K562 (cell line): Measurements from ENCODE around the gene B3GALT4. TPM values are rescaled to one million over a fixed set of nuclear protein-coding genes. Genes with fewer than 3 reads are reported as not detected.
A peak's percentile ranks its signal among the peaks of the same experiment; 100 is the strongest.

Experiments used
- BMI1 ChIP-seq: fragments of 150-350 bp; IDR thresholded peaks from 2 replicates; pipeline ENCODE4 v1.6.1; 2014; ENCODE audit warnings: low read length
- CBX5 ChIP-seq: IDR thresholded peaks from 2 replicates; pipeline ENCODE4 v1.6.1; 2014; ENCODE audit warnings: low read depth, borderline replicate concordance
- EHMT2 ChIP-seq: fragments of 450-650 bp; IDR thresholded peaks from 2 replicates; pipeline ENCODE4 v1.6.1; 2018; ENCODE audit warnings: antibody characterized with exemption
- HDAC8 ChIP-seq: fragments of 450-650 bp; IDR thresholded peaks from 2 replicates; pipeline ENCODE4 v1.6.1; 2016; ENCODE audit warnings: mild to moderate bottlenecking, missing genetic modification characterization, moderate library complexity, missing compliant biosample characterization
- IRF2 ChIP-seq: sonication (generic); formaldehyde crosslinking; IDR thresholded peaks from 2 replicates; pipeline ENCODE4 v1.8.1; 2022; ENCODE audit warnings: mild to moderate bottlenecking, missing genetic modification reagents
- MAFG ChIP-seq: fragments of 450-650 bp; conservative IDR thresholded peaks from 2 replicates; pipeline ENCODE4 v1.6.1; 2016; ENCODE audit warnings: missing genetic modification characterization, missing compliant biosample characterization
- MAZ ChIP-seq, 2 experiments: fragments of 450-650 bp in 1 of 2; sonication (generic) in 1 of 2; formaldehyde crosslinking; IDR thresholded peaks in 1 of 2; conservative IDR thresholded peaks in 1 of 2; 2 replicates each; pipeline versions ENCODE4 v1.4.0 to v1.5.0; 2020; ENCODE audit warnings: mild to moderate bottlenecking in 1 of 2, missing genetic modification reagents in 1 of 2
- MEIS2 ChIP-seq: fragments of 450-650 bp; IDR thresholded peaks from 2 replicates; pipeline ENCODE4 v1.6.1; 2014; ENCODE audit warnings: mild to moderate bottlenecking; ENCODE audit not compliant: partially characterized antibody
- MIER1 ChIP-seq: fragments of 450-650 bp; IDR thresholded peaks from 2 replicates; pipeline ENCODE4 v1.6.1; 2016; ENCODE audit warnings: antibody characterized with exemption, mild to moderate bottlenecking, low read depth
- POLR2G ChIP-seq: fragments of 200-400 bp; formaldehyde crosslinking; IDR thresholded peaks from 2 replicates; pipeline ENCODE4 v1.6.1; 2017; ENCODE audit warnings: low read depth, mild to moderate bottlenecking, antibody characterized with exemption, low read length, moderate library complexity
- SIN3A ChIP-seq, 2 experiments: fragments of 150-350 bp in 1 of 2; IDR thresholded peaks; 2 replicates each; pipeline ENCODE4 v1.6.1; 2011 to 2016; ENCODE audit warnings: borderline replicate concordance in 2 of 2, low read depth in 2 of 2, low read length in 2 of 2, mild to moderate bottlenecking in 2 of 2, moderate library complexity in 2 of 2; ENCODE audit not compliant: control insufficient read depth in 1 of 2
- SMAD3 ChIP-seq: fragments of 450-650 bp; formaldehyde crosslinking; conservative IDR thresholded peaks from 2 replicates; pipeline ENCODE4 v1.4.0; 2020; ENCODE audit warnings: mild to moderate bottlenecking
- SMARCA4 ChIP-seq: fragments of 450-650 bp; IDR thresholded peaks from 2 replicates; pipeline ENCODE4 v1.6.1; 2016
- THRAP3 ChIP-seq: fragments of 450-650 bp; IDR thresholded peaks from 2 replicates; pipeline ENCODE4 v1.6.1; 2016; ENCODE audit warnings: mild to moderate bottlenecking, inconsistent platforms, borderline replicate concordance
- ZNF507 ChIP-seq: conservative IDR thresholded peaks from 2 replicates; pipeline ENCODE4 v1.6.1; 2017; ENCODE audit warnings: missing genetic modification characterization, missing compliant biosample characterization
- polyA plus RNA-seq, 8 experiments: library from polyadenylated mRNA; depleted of rRNA in 4 of 8; stranded (reverse) in 5 of 8; unstranded in 3 of 8; fragments of >200 nt; fragmentation: Nextera tagmentation in 2 of 8; fragmentation: Illumina TruSeq in 1 of 8; extraction: Ambion mirVana in 2 of 8; extraction: Trizol in 1 of 8; gene quantifications; 2 replicates each; pipeline versions ENCODE4 v1.2.1 to v1.2.3, GENCODE V29; 2011 to 2014; ENCODE audit warnings: inconsistent platforms in 1 of 8, missing spikeins in 1 of 8
- total RNA-seq, 7 experiments: library from RNA; depleted of rRNA in 6 of 7; stranded (reverse); fragments of >200 nt in 6 of 7; fragmentation: Illumina TruSeq in 2 of 7; extraction: Trizol in 2 of 7; gene quantifications; 2 replicates each; pipeline versions ENCODE4 v1.2.1 to v1.2.3, GENCODE V29; 2011 to 2021; ENCODE audit warnings: low replicate concordance in 1 of 7
- TF ChIP-seq, protein P1 (sequence below), 2 experiments: fragments of 450-650 bp; IDR thresholded peaks; 2 replicates each; pipeline ENCODE4 v1.6.1; 2018; ENCODE audit warnings: mild to moderate bottlenecking in 2 of 2, low read depth in 1 of 2; ENCODE audit not compliant: partially characterized antibody in 2 of 2
- TF ChIP-seq, protein P2 (sequence below): IDR thresholded peaks from 2 replicates; pipeline ENCODE4 v1.6.1; 2012; ENCODE audit warnings: low read depth, low read length, improper control_type of control experiment, borderline replicate concordance
- TF ChIP-seq, protein P3 (sequence below): fragments of 450-650 bp; formaldehyde crosslinking; IDR thresholded peaks from 2 replicates; pipeline ENCODE4 v1.4.0; 2020; ENCODE audit warnings: mild to moderate bottlenecking, moderate library complexity
- TF ChIP-seq, protein P4 (sequence below): sonication (generic); formaldehyde crosslinking; IDR thresholded peaks from 2 replicates; pipeline ENCODE4 v1.8.1; 2023; ENCODE audit warnings: mild to moderate bottlenecking, missing genetic modification reagents

Gene B3GALT4
- total and polyA plus RNA-seq, 9 of the 15 experiments (the other 6 are each of a cell fraction or from before 2014, with no cell fraction given): 0.11 to 1.3 (median 0.53) TPM; not detected in 1

DNA sequence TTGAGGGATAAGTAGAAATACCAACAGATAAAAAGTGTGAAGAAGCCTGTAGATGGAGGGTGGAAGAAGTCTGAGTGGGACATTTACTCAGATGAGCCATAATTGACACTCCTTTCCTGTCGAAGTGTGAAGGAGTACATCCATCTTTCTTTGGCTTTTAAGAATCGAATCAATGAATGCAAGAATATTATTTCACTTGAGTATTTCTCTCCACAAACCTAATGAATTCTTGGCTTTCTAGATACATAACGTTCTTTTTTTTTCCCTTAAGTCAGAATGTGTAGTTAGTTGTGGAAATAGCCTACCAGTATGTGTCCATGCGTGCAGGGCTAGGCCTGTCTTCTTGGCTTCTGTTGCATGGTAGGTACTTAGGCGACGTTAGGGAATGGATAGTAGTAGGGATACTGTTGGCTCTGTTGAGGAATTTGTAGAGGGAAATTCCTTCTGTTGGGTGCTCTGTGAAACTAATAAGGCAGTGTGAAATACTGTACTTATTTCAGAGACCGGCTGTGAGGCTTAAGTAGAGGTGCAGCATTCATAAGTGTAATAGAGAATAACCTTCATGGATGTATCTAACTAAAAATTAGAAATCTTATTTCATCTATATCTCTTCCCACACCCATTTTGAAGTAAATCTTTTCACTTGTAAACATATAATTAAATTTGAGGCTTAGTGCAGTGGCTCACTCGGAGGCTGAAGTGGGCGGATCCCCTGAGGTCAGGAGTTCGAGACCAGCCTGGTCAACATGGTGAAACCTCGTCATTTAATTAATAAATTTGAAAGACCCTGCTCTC is 3.6 kb upstream of the B3GALT4 start (continued):
- TF ChIP-seq, protein P1, sequence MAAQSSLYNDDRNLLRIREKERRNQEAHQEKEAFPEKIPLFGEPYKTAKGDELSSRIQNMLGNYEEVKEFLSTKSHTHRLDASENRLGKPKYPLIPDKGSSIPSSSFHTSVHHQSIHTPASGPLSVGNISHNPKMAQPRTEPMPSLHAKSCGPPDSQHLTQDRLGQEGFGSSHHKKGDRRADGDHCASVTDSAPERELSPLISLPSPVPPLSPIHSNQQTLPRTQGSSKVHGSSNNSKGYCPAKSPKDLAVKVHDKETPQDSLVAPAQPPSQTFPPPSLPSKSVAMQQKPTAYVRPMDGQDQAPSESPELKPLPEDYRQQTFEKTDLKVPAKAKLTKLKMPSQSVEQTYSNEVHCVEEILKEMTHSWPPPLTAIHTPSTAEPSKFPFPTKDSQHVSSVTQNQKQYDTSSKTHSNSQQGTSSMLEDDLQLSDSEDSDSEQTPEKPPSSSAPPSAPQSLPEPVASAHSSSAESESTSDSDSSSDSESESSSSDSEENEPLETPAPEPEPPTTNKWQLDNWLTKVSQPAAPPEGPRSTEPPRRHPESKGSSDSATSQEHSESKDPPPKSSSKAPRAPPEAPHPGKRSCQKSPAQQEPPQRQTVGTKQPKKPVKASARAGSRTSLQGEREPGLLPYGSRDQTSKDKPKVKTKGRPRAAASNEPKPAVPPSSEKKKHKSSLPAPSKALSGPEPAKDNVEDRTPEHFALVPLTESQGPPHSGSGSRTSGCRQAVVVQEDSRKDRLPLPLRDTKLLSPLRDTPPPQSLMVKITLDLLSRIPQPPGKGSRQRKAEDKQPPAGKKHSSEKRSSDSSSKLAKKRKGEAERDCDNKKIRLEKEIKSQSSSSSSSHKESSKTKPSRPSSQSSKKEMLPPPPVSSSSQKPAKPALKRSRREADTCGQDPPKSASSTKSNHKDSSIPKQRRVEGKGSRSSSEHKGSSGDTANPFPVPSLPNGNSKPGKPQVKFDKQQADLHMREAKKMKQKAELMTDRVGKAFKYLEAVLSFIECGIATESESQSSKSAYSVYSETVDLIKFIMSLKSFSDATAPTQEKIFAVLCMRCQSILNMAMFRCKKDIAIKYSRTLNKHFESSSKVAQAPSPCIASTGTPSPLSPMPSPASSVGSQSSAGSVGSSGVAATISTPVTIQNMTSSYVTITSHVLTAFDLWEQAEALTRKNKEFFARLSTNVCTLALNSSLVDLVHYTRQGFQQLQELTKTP (IDR thresholded peaks at IDR 0.05; ENCODE audit: low read depth in 1 of 2, partially characterized antibody in 2 of 2): no peak
- TF ChIP-seq IRF2 (CRISPR knock-in tag): no peak
- TF ChIP-seq SIN3A (IDR thresholded peaks at IDR 0.05; ENCODE audit: borderline replicate concordance in 2 of 2, control insufficient read depth in 1 of 2, low read depth in 2 of 2, low read length in 2 of 2): peak in 1 of 2 experiments; percentile 5; a peak in 1 of 4 replicates
- no peak for TF ChIP-seq MIER1
- no peak for TF ChIP-seq THRAP3
- TF ChIP-seq, protein P2, sequence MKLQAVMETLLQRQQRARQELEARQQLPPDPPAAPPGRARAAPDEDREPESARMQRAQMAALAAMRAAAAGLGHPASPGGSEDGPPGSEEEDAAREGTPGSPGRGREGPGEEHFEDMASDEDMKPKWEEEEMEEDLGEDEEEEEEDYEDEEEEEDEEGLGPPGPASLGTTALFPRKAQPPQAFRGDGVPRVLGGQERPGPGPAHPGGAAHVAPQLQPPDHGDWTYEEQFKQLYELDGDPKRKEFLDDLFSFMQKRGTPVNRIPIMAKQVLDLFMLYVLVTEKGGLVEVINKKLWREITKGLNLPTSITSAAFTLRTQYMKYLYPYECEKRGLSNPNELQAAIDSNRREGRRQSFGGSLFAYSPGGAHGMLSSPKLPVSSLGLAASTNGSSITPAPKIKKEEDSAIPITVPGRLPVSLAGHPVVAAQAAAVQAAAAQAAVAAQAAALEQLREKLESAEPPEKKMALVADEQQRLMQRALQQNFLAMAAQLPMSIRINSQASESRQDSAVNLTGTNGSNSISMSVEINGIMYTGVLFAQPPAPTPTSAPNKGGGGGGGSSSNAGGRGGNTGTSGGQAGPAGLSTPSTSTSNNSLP: no peak
- no peak for TF ChIP-seq CBX5
- peak; percentile 27; the same call in 1 of the 2 replicates for TF ChIP-seq POLR2G
- TF ChIP-seq MAZ (CRISPR knock-in tag; conservative IDR thresholded peaks at IDR 0.05 in 1 of 2, IDR thresholded peaks at IDR 0.05 in 1 of 2): 0 out of 4 replicates have a peak, but pooled peaks of 1 of the 2 experiments have one; percentile 14
- TF ChIP-seq MEIS2: no peak
- no peak for TF ChIP-seq SMAD3 (CRISPR knock-in tag)
- TF ChIP-seq, protein P3, sequence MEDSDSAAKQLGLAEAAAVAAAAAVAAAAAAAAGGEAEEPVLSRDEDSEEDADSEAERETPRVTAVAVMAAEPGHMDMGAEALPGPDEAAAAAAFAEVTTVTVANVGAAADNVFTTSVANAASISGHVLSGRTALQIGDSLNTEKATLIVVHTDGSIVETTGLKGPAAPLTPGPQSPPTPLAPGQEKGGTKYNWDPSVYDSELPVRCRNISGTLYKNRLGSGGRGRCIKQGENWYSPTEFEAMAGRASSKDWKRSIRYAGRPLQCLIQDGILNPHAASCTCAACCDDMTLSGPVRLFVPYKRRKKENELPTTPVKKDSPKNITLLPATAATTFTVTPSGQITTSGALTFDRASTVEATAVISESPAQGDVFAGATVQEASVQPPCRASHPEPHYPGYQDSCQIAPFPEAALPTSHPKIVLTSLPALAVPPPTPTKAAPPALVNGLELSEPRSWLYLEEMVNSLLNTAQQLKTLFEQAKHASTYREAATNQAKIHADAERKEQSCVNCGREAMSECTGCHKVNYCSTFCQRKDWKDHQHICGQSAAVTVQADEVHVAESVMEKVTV (CRISPR knock-in tag): no peak
- no peak for TF ChIP-seq SMARCA4
- TF ChIP-seq, protein P4, sequence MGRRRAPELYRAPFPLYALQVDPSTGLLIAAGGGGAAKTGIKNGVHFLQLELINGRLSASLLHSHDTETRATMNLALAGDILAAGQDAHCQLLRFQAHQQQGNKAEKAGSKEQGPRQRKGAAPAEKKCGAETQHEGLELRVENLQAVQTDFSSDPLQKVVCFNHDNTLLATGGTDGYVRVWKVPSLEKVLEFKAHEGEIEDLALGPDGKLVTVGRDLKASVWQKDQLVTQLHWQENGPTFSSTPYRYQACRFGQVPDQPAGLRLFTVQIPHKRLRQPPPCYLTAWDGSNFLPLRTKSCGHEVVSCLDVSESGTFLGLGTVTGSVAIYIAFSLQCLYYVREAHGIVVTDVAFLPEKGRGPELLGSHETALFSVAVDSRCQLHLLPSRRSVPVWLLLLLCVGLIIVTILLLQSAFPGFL (CRISPR knock-in tag): no peak
- no peak for TF ChIP-seq BMI1
- TF ChIP-seq EHMT2: no peak
- TF ChIP-seq MAFG (tag): no peak
- no peak for TF ChIP-seq HDAC8 (tag)
- TF ChIP-seq ZNF507 (tag): no peak
